Measurements from ENCODE around the gene EZR. TPM values are rescaled to one million over a fixed set of nuclear protein-coding genes. Genes with fewer than 3 reads are reported as not detected.

EZR gene
- total RNA-seq, 1 experiment from 2014 or later, result 375 TPM

- H3K79me1 ChIP-seq (ENCODE audit: insufficient read depth, low read depth, low read length, poor library complexity, severe bottlenecking), result no peaks in the 10 kb centered on the region
- H4K20me1 ChIP-seq (ENCODE audit: control insufficient read depth, insufficient read depth, insufficient read length), result no peaks in the 10 kb centered on the region
- H2AFZ ChIP-seq (ENCODE audit: low read length), result no peak overlapping the region
- no peak overlapping the region for H3K4me2 ChIP-seq (ENCODE audit: insufficient read depth, insufficient read length, low read length)
- no peaks in the 10 kb centered on the region for H3K9me3 ChIP-seq (ENCODE audit: control insufficient read depth, low read depth, low read length)
- no peak overlapping the region for H3K56ac ChIP-seq (ENCODE audit: insufficient read length, low read depth, low read length)
- no peak overlapping the region for H2BK20ac ChIP-seq (ENCODE audit: low read depth, low read length, poor library complexity, severe bottlenecking)
- H3T11ph ChIP-seq (ENCODE audit: low read length), result no peak overlapping the region
- H3K9ac ChIP-seq (ENCODE audit: extremely low read depth, insufficient read length, low read length), result no peak overlapping the region
- H2BK12ac ChIP-seq (ENCODE audit: insufficient read length, low read depth, low read length), result no peak overlapping the region
- peaks cover 16 to 17% of the 10 kb centered on the region in 2 experiments for H3K4me1 Mint-ChIP-seq
- no peak overlapping the region for H3K14ac ChIP-seq (ENCODE audit: insufficient read depth, low read length)
- H3K23ac ChIP-seq (ENCODE audit: insufficient read length, low read depth, low read length), result no peak overlapping the region
- H3K23me2 ChIP-seq (ENCODE audit: insufficient read length, low read depth, low read length, poor library complexity, severe bottlenecking), result no peaks in the 10 kb centered on the region
- H4K5ac ChIP-seq (ENCODE audit: insufficient read length, low read depth, low read length), result no peak overlapping the region
- H3K27me3 Mint-ChIP-seq (ENCODE audit: low read depth), result no peaks in the 10 kb centered on the region; the same call in 1 of the 2 replicates
- WGBS (ENCODE audit: extremely low coverage, insufficient read length, low lambda C conversion rate), result no CpG with 5 or more reads among the region's 13 CpGs
- no peaks in the 10 kb centered on the region for H3K4me1 ChIP-seq (ENCODE audit: insufficient read depth, low read length)
- H2BK5ac ChIP-seq (ENCODE audit: insufficient read length, low read length), result no peak overlapping the region
- H3K27ac Mint-ChIP-seq, result no peak overlapping the region
- TF ChIP-seq CTCF (conservative IDR thresholded peaks at IDR 0.05), result peak; percentile 97
- H3K18ac ChIP-seq (ENCODE audit: insufficient read length, low read depth, low read length), result no peak overlapping the region
- H3K9me3 Mint-ChIP-seq, result no peaks in the 10 kb centered on the region
- H3K4ac ChIP-seq (ENCODE audit: low read depth, low read length), result no peak overlapping the region
- no peak overlapping the region for H4K8ac ChIP-seq (replicated peaks; ENCODE audit: insufficient read length, low read depth, low read length)
- H2BK120ac ChIP-seq (ENCODE audit: low read depth, low read length, poor library complexity, severe bottlenecking), result no peak overlapping the region
- peak; percentile 91 for DNase-seq
- H4K91ac ChIP-seq (ENCODE audit: insufficient read length, low read depth, low read length), result no peak overlapping the region
- no peak overlapping the region for H3K4me3 Mint-ChIP-seq
- no peak overlapping the region for H2AK5ac ChIP-seq (ENCODE audit: insufficient read length, low read length)
- no peaks in the 10 kb centered on the region for H3K27me3 ChIP-seq (ENCODE audit: insufficient read depth, low read length)
- H3K27ac ChIP-seq (ENCODE audit: insufficient read length, low read depth, low read length), result no peak overlapping the region
- H3K36me3 Mint-ChIP-seq (ENCODE audit: insufficient read depth in 1 of 3, low read depth in 3 of 3), result no peaks in the 10 kb centered on the region
- no peak overlapping the region for H2BK15ac ChIP-seq (ENCODE audit: low read depth, low read length)
- no peaks in the 10 kb centered on the region for H3K79me2 ChIP-seq (ENCODE audit: insufficient read depth, low read length)
Observed at GRCh38 chr6:158718461-158719046, 100.6 kb downstream of the EZR start.
